Uterus (tissue), 2 donors: ENCODE data around the gene HDAC7.

Source experiments
- CTCF ChIP-seq, 4 experiments: fragments of 200-600 bp in 2 of 4; fragments of 450-650 bp in 2 of 4; sonication (generic) in 2 of 4; IDR thresholded peaks; one replicate each; pipeline ENCODE4 v1.5.1; 2016 to 2019; ENCODE audit warnings: antibody characterized with exemption in 4 of 4, mild to moderate bottlenecking in 2 of 4, moderate library complexity in 1 of 4
- POLR2A ChIP-seq, 2 donors: fragments of 450-650 bp; IDR thresholded peaks; one replicate each; pipeline ENCODE4 v1.6.1; 2016; ENCODE audit warnings: antibody characterized with exemption in 2 of 2, mild to moderate bottlenecking in 1 of 2, moderate library complexity in 1 of 2

GRCh38 chr12:47753021-47754001, 66.4 kb downstream of the HDAC7 start:
- TF ChIP-seq POLR2A (IDR thresholded peaks at IDR 0.05) (no peak), CTCF (IDR thresholded peaks at IDR 0.05) (peak in 1 of 4 experiments; percentile 12)
